ENCODE data around the gene SAMD14. TPM values are rescaled to one million over a fixed set of nuclear protein-coding genes. Genes with fewer than 3 reads are reported as not detected.

SAMD14 gene
- polyA plus RNA-seq, 2 donors, result 0.37 to 0.44 TPM

- Histone ChIP-seq H3K4me1 (ENCODE audit: control insufficient read depth in 2 of 2, insufficient read depth in 2 of 2, low read length in 1 of 2) (peaks cover 20 to 37% of the 10 kb centered on the region in 2 donors), H3K27me3 (ENCODE audit: control insufficient read depth in 1 of 2, insufficient read depth in 2 of 2, low read length in 2 of 2) (no peaks in the 10 kb centered on the region), H3K4me3 (ENCODE audit: low read depth in 1 of 2, low read length in 2 of 2) (no peak overlapping the region), H3K9me3 (ENCODE audit: control insufficient read depth in 2 of 2, insufficient read depth in 1 of 2, low read depth in 1 of 2, low read length in 1 of 2) (no peaks in the 10 kb centered on the region), H3K27ac (ENCODE audit: low read depth in 2 of 2, low read length in 1 of 2) (no peak overlapping the region), H3K36me3 (ENCODE audit: control insufficient read depth in 2 of 2, insufficient read depth in 2 of 2, low read length in 1 of 2) (peaks cover 2 to 12% of the 10 kb centered on the region in 2 donors)
- 75 to 80% methylated on average over 4 of the region's 4 CpGs for WGBS, 2 donors
Measured at GRCh38 chr17:50098583-50098982, 31.4 kb downstream of the SAMD14 start.

DNA sequence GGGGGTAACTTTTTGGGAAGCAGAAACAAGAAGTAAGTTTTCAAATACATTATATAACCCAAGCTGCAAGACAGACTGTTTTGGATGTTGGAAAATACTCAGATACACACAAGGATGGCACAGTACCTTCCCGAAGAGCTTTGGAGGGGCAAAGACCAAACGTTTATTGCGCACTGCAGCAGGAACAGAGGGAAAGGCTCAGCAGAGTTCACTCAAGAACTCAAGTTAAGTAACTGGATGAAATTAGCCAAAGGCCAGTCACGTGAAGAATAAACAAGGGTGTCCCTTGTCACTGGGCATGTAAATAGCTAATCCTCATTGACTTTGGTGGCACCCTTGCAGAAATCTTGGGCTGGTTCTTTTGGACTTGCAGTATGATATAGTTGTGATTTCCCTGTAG is 32.0 kb downstream of the SAMD14 start:
- Histone ChIP-seq H3K4me1 (ENCODE audit: control insufficient read depth in 2 of 2, insufficient read depth in 2 of 2, low read length in 1 of 2) (peaks cover 20 to 36% of the 10 kb centered on the region in 2 donors), H3K27ac (ENCODE audit: low read depth in 2 of 2, low read length in 1 of 2) (no peak overlapping the region), H3K9me3 (ENCODE audit: control insufficient read depth in 2 of 2, insufficient read depth in 1 of 2, low read depth in 1 of 2, low read length in 1 of 2) (no peaks in the 10 kb centered on the region), H3K4me3 (ENCODE audit: low read depth in 1 of 2, low read length in 2 of 2) (no peak overlapping the region), H3K36me3 (ENCODE audit: control insufficient read depth in 2 of 2, insufficient read depth in 2 of 2, low read length in 1 of 2) (peaks cover 2 to 9% of the 10 kb centered on the region in 2 donors), H3K27me3 (ENCODE audit: control insufficient read depth in 1 of 2, insufficient read depth in 2 of 2, low read length in 2 of 2) (no peaks in the 10 kb centered on the region)
- WGBS, 2 donors, result 75 to 82% methylated on average over 4 of the region's 4 CpGs

- peaks cover 2 to 9% of the 10 kb centered on the region in 2 donors for H3K36me3 ChIP-seq (ENCODE audit: control insufficient read depth in 2 of 2, insufficient read depth in 2 of 2, low read length in 1 of 2)
- no peak overlapping the region for H3K4me3 ChIP-seq (ENCODE audit: low read depth in 1 of 2, low read length in 2 of 2)
- H3K9me3 ChIP-seq (ENCODE audit: control insufficient read depth in 2 of 2, insufficient read depth in 1 of 2, low read depth in 1 of 2, low read length in 1 of 2), result no peaks in the 10 kb centered on the region
- WGBS, 2 donors, result 72 to 76% methylated on average over 7 of the region's 7 CpGs
- H3K4me1 ChIP-seq (ENCODE audit: control insufficient read depth in 2 of 2, insufficient read depth in 2 of 2, low read length in 1 of 2), result peaks cover 20 to 33% of the 10 kb centered on the region in 2 donors
- no peak overlapping the region for H3K27ac ChIP-seq (ENCODE audit: low read depth in 2 of 2, low read length in 1 of 2)
- no peaks in the 10 kb centered on the region for H3K27me3 ChIP-seq (ENCODE audit: control insufficient read depth in 1 of 2, insufficient read depth in 2 of 2, low read length in 2 of 2)
Measured at GRCh38 chr17:50097455-50097854, 32.5 kb downstream of the SAMD14 start.

DNA sequence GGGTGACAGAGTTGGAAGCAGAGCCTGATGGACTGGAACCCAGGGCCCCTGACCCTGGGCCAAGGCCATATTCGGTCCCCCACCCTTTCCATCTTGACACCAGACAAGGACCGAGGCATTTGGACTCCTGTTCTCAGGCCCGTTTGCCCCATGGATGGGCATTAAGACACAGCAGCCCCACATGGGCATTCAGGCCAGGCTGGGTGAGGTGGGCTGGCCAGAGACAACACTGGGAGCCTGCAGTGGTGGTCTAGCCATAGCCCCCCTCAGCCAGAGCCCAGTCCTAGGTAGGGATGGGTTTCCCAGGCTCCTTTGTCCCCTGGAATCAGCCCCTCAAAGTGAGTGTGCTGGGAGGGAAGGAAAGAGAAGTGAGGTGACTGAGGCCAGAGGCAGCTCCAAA is 33.2 kb downstream of the SAMD14 start:
- no peaks in the 10 kb centered on the region for H3K9me3 ChIP-seq (ENCODE audit: control insufficient read depth in 2 of 2, insufficient read depth in 1 of 2, low read depth in 1 of 2, low read length in 1 of 2)
- peaks cover 2 to 9% of the 10 kb centered on the region in 2 donors for H3K36me3 ChIP-seq (ENCODE audit: control insufficient read depth in 2 of 2, insufficient read depth in 2 of 2, low read length in 1 of 2)
- H3K4me3 ChIP-seq (ENCODE audit: low read depth in 1 of 2, low read length in 2 of 2), result no peak overlapping the region
- H3K27me3 ChIP-seq (ENCODE audit: control insufficient read depth in 1 of 2, insufficient read depth in 2 of 2, low read length in 2 of 2), result no peaks in the 10 kb centered on the region
- no peak overlapping the region for H3K27ac ChIP-seq (ENCODE audit: low read depth in 2 of 2, low read length in 1 of 2)
- H3K4me1 ChIP-seq (ENCODE audit: control insufficient read depth in 2 of 2, insufficient read depth in 2 of 2, low read length in 1 of 2), result peaks cover 14 to 26% of the 10 kb centered on the region in 2 donors
- WGBS, 2 donors, result 58 to 81% methylated on average over 3 of the region's 3 CpGs

DNA sequence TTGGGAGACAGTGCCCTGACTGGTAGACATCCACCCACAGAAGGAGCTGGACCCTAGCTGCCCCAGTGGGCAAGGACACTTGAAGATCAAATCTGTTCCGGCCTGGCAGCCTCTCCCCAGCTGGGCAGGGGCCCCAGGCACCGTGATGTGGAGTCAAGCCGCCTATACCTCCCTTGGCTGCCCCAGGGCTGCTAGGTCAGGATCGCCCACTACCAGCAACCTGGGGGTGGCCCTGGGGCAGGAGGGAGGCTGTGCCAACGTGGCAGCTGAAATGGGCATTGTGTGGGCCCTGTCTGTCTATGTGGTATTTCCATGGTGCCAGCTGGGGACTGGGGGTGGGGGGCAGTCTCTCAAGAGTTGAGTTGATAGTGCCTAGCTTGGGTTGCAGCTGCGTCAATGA is 33.9 kb downstream of the SAMD14 start:
- Histone ChIP-seq H3K27ac (ENCODE audit: low read depth in 2 of 2, low read length in 1 of 2) (peak overlapping the region; percentile 2 to 65), H3K4me1 (ENCODE audit: control insufficient read depth in 2 of 2, insufficient read depth in 2 of 2, low read length in 1 of 2) (peaks cover 8 to 20% of the 10 kb centered on the region in 2 donors), H3K27me3 (ENCODE audit: control insufficient read depth in 1 of 2, insufficient read depth in 2 of 2, low read length in 2 of 2) (no peaks in the 10 kb centered on the region), H3K9me3 (ENCODE audit: control insufficient read depth in 2 of 2, insufficient read depth in 1 of 2, low read depth in 1 of 2, low read length in 1 of 2) (no peaks in the 10 kb centered on the region), H3K4me3 (ENCODE audit: low read depth in 1 of 2, low read length in 2 of 2) (peak overlapping the region; percentile 81 to 83), H3K36me3 (ENCODE audit: control insufficient read depth in 2 of 2, insufficient read depth in 2 of 2, low read length in 1 of 2) (peaks cover 2 to 9% of the 10 kb centered on the region in 2 donors)
- WGBS, 2 donors, result 18 to 23% methylated on average over 6 of the region's 6 CpGs

GRCh38 chr17:50095626-50096037 is 34.3 kb downstream of the SAMD14 start:
- 1% methylated on average over 12 of the region's 12 CpGs for WGBS, 2 donors
- H3K36me3 ChIP-seq (ENCODE audit: control insufficient read depth in 2 of 2, insufficient read depth in 2 of 2, low read length in 1 of 2), result peaks cover 2 to 9% of the 10 kb centered on the region in 2 donors

DNA sequence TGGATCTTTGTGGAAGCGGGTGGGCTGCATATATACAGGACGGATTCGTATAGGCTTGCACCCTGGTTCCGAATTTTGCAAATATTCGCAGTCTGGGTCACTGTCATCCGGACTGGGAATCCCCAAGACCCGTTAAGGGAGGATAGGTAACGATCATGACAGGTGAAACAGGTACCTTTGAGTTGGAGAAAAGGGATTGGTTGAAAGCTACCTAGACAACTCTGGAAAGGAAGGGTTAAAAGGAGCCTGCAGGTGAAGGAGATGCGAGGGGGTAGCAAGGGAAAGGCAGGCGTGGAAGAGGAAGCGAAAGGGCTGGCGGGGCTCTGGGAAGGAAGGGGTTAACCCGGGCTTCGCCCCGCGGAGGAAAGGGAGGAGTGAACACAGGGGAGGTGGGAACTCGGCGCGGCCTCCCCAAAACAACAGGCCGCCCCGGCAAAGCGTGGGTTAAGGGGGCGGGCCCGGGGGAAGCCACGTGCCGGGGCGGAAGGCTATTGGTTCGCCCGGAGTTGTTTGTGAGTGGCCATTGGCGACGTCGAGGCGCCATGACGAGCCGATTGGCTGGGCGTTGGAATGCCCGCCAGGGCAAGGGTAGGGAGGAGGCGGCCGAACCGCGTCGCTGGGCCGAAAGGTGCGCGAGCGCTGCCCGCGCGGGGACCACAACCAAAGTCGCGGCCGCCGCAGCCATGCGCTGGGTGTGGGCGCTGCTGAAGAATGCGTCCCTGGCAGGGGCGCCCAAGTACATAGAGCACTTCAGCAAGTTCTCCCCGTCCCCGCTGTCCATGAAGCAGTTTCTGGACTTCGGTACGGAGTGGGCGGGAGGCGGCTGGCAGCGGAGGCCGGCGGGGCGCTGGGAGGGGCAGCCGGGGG is 35.0 kb downstream of the SAMD14 start, which contains the start of gene PDK2:
Gene PDK2, plus strand, starts transcription at position 599 of the 867 bp plus-strand sequence. Its CDS starts 85 bp downstream, at position 684.
- WGBS, 2 donors, result 1% methylated on average over 68 of the region's 68 CpGs
- H3K27ac ChIP-seq (ENCODE audit: low read depth in 2 of 2, low read length in 1 of 2), result peak within 1 kb of the TSS; percentile 77 to 79
- no peaks in the 10 kb centered on the region for H3K9me3 ChIP-seq (ENCODE audit: control insufficient read depth in 2 of 2, insufficient read depth in 1 of 2, low read depth in 1 of 2, low read length in 1 of 2)
- H3K4me1 ChIP-seq (ENCODE audit: control insufficient read depth in 2 of 2, insufficient read depth in 2 of 2, low read length in 1 of 2), result peaks cover 8 to 16% of the 10 kb centered on the region in 2 donors
- H3K27me3 ChIP-seq (ENCODE audit: control insufficient read depth in 1 of 2, insufficient read depth in 2 of 2, low read length in 2 of 2), result no peaks in the 10 kb centered on the region
- peak within 1 kb of the TSS; percentile 81 to 83 for H3K4me3 ChIP-seq (ENCODE audit: low read depth in 1 of 2, low read length in 2 of 2)
- H3K36me3 ChIP-seq (ENCODE audit: control insufficient read depth in 2 of 2, insufficient read depth in 2 of 2, low read length in 1 of 2), result peaks cover 0 to 11% of the 10 kb centered on the region in 2 donors

More at GRCh38 chr17:50095626-50096037, 34.3 kb downstream of the SAMD14 start:
- H3K9me3 ChIP-seq (ENCODE audit: control insufficient read depth in 2 of 2, insufficient read depth in 1 of 2, low read depth in 1 of 2, low read length in 1 of 2), result no peaks in the 10 kb centered on the region
- peak overlapping the region; percentile 81 to 83 for H3K4me3 ChIP-seq (ENCODE audit: low read depth in 1 of 2, low read length in 2 of 2)
- no peaks in the 10 kb centered on the region for H3K27me3 ChIP-seq (ENCODE audit: control insufficient read depth in 1 of 2, insufficient read depth in 2 of 2, low read length in 2 of 2)
- H3K27ac ChIP-seq (ENCODE audit: low read depth in 2 of 2, low read length in 1 of 2), result peak overlapping the region; percentile 65 to 77
- peaks cover 8 to 16% of the 10 kb centered on the region in 2 donors for H3K4me1 ChIP-seq (ENCODE audit: control insufficient read depth in 2 of 2, insufficient read depth in 2 of 2, low read length in 1 of 2)

GRCh38 chr17:50094243-50094752 is 35.7 kb downstream of the SAMD14 start:
- H3K4me3 ChIP-seq (ENCODE audit: low read depth in 1 of 2, low read length in 2 of 2), result peak overlapping the region; percentile 81 to 83
- H3K9me3 ChIP-seq (ENCODE audit: control insufficient read depth in 2 of 2, insufficient read depth in 1 of 2, low read depth in 1 of 2, low read length in 1 of 2), result no peaks in the 10 kb centered on the region
- peaks cover 5 to 18% of the 10 kb centered on the region in 2 donors for H3K36me3 ChIP-seq (ENCODE audit: control insufficient read depth in 2 of 2, insufficient read depth in 2 of 2, low read length in 1 of 2)
- 0% methylated on average over 21 of the region's 21 CpGs for WGBS, 2 donors
- H3K4me1 ChIP-seq (ENCODE audit: control insufficient read depth in 2 of 2, insufficient read depth in 2 of 2, low read length in 1 of 2), result peaks cover 8 to 16% of the 10 kb centered on the region in 2 donors
- H3K27ac ChIP-seq (ENCODE audit: low read depth in 2 of 2, low read length in 1 of 2), result peak overlapping the region; percentile 76 to 79
- H3K27me3 ChIP-seq (ENCODE audit: control insufficient read depth in 1 of 2, insufficient read depth in 2 of 2, low read length in 2 of 2), result no peaks in the 10 kb centered on the region

DNA sequence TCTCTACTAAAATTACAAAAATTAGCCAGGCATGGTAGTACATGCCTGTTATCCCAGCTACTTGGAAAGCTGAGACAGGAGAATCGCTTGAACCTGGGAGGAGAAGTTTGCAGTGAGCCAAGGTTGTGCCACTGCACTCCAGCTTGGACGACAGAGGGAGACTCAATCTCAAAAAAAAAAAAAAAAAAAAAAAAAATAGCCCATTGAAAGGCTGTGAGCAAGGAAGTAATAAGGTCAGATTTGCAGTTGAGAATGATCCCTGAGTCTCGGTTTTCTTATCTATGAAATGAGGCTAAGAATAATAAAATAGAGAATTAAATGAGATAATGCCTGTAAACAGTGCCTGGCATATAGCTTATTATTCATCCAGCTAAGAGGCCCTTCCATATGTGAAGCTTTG is 36.2 kb downstream of the SAMD14 start:
- no peaks in the 10 kb centered on the region for H3K27me3 ChIP-seq (ENCODE audit: control insufficient read depth in 1 of 2, insufficient read depth in 2 of 2, low read length in 2 of 2)
- H3K9me3 ChIP-seq (ENCODE audit: control insufficient read depth in 2 of 2, insufficient read depth in 1 of 2, low read depth in 1 of 2, low read length in 1 of 2), result no peaks in the 10 kb centered on the region
- H3K4me3 ChIP-seq (ENCODE audit: low read depth in 1 of 2, low read length in 2 of 2), result no peak overlapping the region
- WGBS, 2 donors, result 19 to 26% methylated on average over 3 of the region's 3 CpGs
- H3K4me1 ChIP-seq (ENCODE audit: control insufficient read depth in 2 of 2, insufficient read depth in 2 of 2, low read length in 1 of 2), result peaks cover 8 to 13% of the 10 kb centered on the region in 2 donors
- H3K27ac ChIP-seq (ENCODE audit: low read depth in 2 of 2, low read length in 1 of 2), result no peak overlapping the region
- H3K36me3 ChIP-seq (ENCODE audit: control insufficient read depth in 2 of 2, insufficient read depth in 2 of 2, low read length in 1 of 2), result peaks cover 9 to 21% of the 10 kb centered on the region in 2 donors

Data from esophagus (tissue), 2 donors.